ENCODE measurements around the gene GRB10.

Gene GRB10

GRCh38 chr7:50721661-50722259, 60.9 kb downstream of the GRB10 start:
- DNase-seq (ENCODE audit: low read depth in 2 of 2), result no peak

- DNase-seq (ENCODE audit: low read depth in 2 of 2), result no peak
These were observed 61.5 kb downstream of the GRB10 start for GRCh38 chr7:50721160-50721559.

DNA sequence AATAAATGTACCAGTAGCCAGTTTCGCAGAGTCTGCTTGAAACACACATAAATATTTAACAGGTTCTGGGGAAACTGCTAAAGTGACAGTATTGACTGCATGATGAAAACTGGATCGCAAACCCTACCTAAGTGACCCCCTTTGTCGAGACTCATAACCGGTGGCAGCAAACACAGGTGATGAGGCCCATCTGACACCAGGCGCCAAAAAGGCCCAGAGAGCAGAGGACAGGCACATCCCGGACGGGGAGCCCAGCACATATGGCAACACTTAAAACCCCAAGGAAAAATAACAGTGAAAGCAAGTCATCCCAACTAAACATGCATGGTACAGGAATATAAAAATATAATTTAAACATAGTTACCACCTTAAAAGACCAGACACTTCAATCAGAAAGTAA, 62.4 kb downstream of the GRB10 start:
- no peak for DNase-seq (ENCODE audit: low read depth in 2 of 2)

DNA sequence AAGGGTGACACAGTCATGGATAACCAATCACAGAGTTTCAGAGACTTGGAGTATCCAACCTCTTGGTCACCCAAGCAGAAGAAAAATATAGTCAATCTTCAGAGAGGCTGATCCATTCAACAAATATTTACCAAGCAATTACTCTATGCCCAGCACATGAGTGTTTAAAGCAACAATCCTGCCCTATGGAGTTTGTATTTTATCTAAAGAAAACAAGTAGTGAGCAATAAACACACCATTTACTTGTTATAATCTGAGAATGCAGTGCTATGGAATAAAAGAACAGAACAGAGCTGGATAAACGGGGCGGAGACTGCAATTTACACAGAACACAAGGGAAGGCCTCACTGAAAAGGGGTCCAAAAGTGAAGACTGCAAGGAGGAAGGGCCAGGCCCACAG, 63.8 kb downstream of the GRB10 start:
- no peak for DNase-seq (ENCODE audit: low read depth in 2 of 2)

GRCh38 chr7:50718311-50718710, 64.4 kb downstream of the GRB10 start:
- DNase-seq (ENCODE audit: low read depth in 2 of 2), result no peak

DNA sequence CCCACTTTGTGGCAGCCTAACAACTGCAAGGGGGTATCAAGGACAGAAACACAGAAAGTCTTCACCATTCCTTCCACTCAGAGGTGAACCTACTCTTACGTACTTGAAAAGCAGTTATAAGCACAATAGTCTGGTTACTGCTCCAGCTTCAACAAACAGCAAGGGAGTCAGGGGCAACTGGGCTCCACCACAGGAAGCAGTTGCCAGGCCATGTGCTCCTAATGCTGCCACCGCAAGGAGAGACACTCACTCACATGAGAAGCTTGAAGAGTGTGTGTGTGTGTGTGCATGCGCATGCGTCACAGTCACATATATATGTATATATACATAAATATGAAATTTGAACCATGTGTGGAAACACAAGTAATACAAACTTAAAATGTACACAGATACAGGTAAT, 65.5 kb downstream of the GRB10 start:
- no peak for DNase-seq (ENCODE audit: low read depth in 2 of 2)

DNA sequence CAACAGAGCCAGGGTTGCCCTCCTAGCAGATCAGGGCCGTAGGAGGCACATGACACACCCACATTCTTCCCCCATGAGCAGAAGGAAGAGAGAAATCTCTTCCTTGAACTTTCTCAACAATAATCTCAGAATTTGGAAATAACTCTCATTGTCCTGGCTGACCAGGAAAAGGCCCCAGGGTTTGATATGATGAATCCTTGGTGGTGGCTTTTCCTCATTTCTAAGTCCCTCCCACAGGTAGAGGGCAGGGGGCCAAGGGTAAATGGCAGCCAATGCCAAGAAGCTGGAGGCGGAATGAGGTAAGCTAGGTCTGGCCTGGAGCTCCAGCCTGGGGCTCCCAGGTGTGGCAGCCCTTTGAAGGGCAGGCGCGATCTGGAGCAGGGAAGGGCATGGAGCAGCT, 67.8 kb downstream of the GRB10 start:
- no peak for DNase-seq (ENCODE audit: low read depth in 2 of 2)

GRCh38 chr7:50713123-50713965, 69.4 kb downstream of the GRB10 start:
- DNase-seq (ENCODE audit: low read depth in 2 of 2), result no peak

DNA sequence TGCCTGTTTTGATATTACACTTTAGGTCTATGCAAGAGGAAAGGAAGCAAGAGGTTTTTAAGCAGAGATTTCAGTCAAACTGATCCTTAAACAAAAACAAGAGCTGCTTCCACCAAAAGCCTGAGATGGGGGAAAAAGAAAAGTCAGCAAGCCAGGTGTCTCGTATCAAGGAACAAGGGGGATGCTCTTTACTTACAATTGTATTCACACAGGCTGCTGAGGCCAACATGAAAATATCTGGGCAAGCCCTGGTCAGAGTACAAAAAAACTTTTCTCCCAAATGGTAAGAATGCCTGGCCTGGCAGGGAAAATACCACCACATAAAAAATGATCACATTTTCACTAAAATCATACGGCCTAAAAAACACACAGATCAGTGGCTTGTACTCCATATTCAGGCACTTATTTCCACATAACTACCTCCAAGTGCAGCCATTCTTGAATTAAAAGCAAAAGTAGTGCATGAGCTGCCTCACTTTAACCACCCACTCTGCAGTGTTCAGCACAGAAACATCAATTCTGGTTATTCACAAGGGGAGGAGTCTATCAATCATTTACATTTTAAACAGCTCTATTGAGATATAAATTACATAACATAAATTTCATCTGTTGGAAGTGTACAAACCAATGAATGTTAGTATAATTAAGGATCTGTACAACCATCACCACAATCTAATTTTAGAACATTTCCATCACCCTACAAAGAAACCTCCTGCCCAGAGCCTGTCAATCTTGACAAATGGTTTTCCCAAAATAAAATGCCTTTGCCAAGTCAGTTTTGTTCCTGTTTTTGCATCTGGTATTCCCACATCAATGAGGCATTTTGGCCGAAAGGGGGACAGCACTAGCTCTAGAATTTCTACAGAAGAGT, 70.2 kb downstream of the GRB10 start:
- DNase-seq (ENCODE audit: low read depth in 2 of 2), result no peak

GRCh38 chr7:50711271-50712175, 71.2 kb downstream of the GRB10 start:
- no peak for DNase-seq (ENCODE audit: low read depth in 2 of 2)

DNA sequence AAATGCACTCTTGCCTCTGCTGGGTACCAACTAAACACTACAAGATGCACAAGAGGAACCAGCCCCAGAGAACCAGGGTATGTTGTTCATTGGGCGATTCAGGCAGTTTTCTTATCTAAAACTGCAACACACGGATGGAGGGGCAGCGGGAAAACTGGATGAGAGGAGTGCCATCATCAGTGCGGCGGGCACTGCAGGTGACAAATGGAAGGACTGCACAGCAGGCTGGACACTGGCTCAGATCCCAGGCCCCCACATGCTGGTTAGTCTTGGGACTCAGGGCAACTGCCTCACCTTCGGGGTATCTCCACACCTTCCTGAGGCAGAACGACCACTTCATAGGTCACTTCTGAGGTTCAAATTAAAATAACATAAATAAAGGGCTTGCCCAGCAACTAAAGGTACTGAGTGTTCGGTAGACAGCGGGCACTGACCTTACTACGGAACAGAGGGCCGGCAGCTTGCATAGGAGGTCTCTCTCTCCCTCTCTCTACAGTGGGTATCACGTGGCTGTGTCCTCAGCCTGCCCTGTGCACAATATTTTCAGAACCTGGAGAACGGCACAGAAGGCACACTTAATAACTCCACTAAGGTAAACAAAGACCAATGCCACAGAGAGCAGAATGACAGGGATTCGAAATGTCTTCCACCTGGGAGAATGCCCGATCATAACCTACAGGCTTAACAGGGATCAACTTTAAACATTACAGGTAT, 72.1 kb downstream of the GRB10 start:
- no peak for DNase-seq (ENCODE audit: low read depth in 2 of 2)

GRCh38 chr7:50709151-50709550, 73.5 kb downstream of the GRB10 start:
- no peak for DNase-seq (ENCODE audit: low read depth in 2 of 2)

GRCh38 chr7:50707236-50708006, 75.3 kb downstream of the GRB10 start:
- DNase-seq (ENCODE audit: low read depth in 2 of 2), result no peak

DNA sequence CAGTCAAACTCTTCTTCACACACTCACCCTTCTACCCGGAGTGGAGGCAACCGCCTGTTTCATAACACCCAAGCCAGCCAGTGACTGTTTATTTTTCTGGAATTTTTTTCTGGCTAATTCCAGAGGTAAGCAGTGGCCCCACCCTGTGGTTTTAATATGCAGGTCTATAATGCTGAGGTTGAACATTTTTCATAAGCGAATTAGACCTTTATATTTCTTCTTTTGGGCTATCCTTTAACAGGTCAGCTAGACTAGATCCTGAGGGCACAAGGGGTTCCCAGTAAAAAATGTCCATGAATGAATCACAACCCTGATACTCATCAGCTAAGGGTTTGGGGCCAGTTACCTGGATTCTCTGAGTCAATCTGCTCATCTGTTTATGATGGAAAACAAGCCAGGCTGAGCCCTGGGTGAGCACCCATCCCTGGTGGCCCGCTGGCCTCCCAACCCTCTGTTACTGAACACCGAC, 76.2 kb downstream of the GRB10 start:
- DNase-seq (ENCODE audit: low read depth in 2 of 2), result no peak

GRCh38 chr7:50704844-50705243, 77.9 kb downstream of the GRB10 start:
- no peak for DNase-seq (ENCODE audit: low read depth in 2 of 2)

GRCh38 chr7:50703654-50704053, 79.0 kb downstream of the GRB10 start:
- DNase-seq (ENCODE audit: low read depth in 2 of 2), result no peak

DNA sequence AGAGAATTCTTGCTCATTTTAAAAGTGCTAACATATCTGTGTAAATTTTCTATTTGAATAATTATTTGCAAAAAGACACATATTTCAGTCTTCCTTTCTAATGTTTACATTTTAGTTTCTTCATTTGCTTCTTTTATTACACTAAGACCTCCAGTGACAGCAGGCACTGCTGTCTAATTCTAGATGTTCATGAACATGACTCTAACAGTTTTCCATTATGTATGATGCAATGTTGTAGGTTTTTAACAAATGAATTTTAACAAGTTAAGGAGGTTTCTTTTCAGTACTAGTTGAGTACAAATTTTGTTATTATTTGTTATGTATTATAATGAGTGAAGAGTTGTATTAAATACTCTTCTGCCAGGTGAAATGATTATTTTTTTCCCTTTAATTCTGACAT, 83.6 kb downstream of the GRB10 start:
- no peak for DNase-seq (ENCODE audit: low read depth in 2 of 2)

- no peak for DNase-seq (ENCODE audit: low read depth in 2 of 2)
These were observed 84.9 kb downstream of the GRB10 start for GRCh38 chr7:50697748-50698147.

GRCh38 chr7:50696810-50697582, 85.7 kb downstream of the GRB10 start:
- no peak for DNase-seq (ENCODE audit: low read depth in 2 of 2)

All from stimulated activated CD4-positive, alpha-beta T cell treated with anti-CD3 and anti-CD28 coated beads, Interleukin-4, amount 100 ng/mL, for 48 hours (primary cell).